ENCODE results near the gene ARHGEF28. TPM values are rescaled to one million over a fixed set of nuclear protein-coding genes. Genes with fewer than 3 reads are reported as not detected.

The ARHGEF28 gene
- total RNA-seq, 1 donor from 2014 or later = 9.3 TPM

- TF ChIP-seq CTCF (IDR thresholded peaks at IDR 0.05) = no peak
- no peak overlapping the region for H3K27ac Mint-ChIP-seq (ENCODE audit: unreplicated experiment)
- peaks cover 5% of the 10 kb centered on the region for H3K9me3 Mint-ChIP-seq (ENCODE audit: low read depth)
- no peaks in the 10 kb centered on the region for H3K27me3 Mint-ChIP-seq (ENCODE audit: low read depth)
- no peak overlapping the region for H3K4me3 Mint-ChIP-seq (ENCODE audit: unreplicated experiment)
- DNase-seq (ENCODE audit: low spot score) = no peak
- H3K4me1 Mint-ChIP-seq (ENCODE audit: low read depth) = peaks cover 28% of the 10 kb centered on the region
- peaks cover 2% of the 10 kb centered on the region for H3K36me3 Mint-ChIP-seq (ENCODE audit: low read depth)
Measured at GRCh38 chr5:73906277-73906676, 280.3 kb downstream of the ARHGEF28 start.

- DNase-seq (ENCODE audit: low spot score) = no peak
- TF ChIP-seq CTCF (IDR thresholded peaks at IDR 0.05) = no peak
- Mint-ChIP-seq H3K27me3 (ENCODE audit: low read depth) (no peaks in the 10 kb centered on the region), H3K27ac (ENCODE audit: unreplicated experiment) (no peak overlapping the region), H3K36me3 (ENCODE audit: low read depth) (peaks cover 2% of the 10 kb centered on the region), H3K4me3 (ENCODE audit: unreplicated experiment) (no peak overlapping the region), H3K9me3 (ENCODE audit: low read depth) (peaks cover 5% of the 10 kb centered on the region), H3K4me1 (ENCODE audit: low read depth) (peaks cover 26% of the 10 kb centered on the region)
Measured at GRCh38 chr5:73907164-73907563, 281.2 kb downstream of the ARHGEF28 start.

- no peak overlapping the region for H3K27ac Mint-ChIP-seq (ENCODE audit: unreplicated experiment)
- no peak for DNase-seq (ENCODE audit: low spot score)
- H3K4me3 Mint-ChIP-seq (ENCODE audit: unreplicated experiment) = no peak overlapping the region
- peaks cover 2% of the 10 kb centered on the region for H3K36me3 Mint-ChIP-seq (ENCODE audit: low read depth)
- H3K4me1 Mint-ChIP-seq (ENCODE audit: low read depth) = peaks cover 24% of the 10 kb centered on the region
- no peak for TF ChIP-seq CTCF (IDR thresholded peaks at IDR 0.05)
- H3K27me3 Mint-ChIP-seq (ENCODE audit: low read depth) = no peaks in the 10 kb centered on the region
- H3K9me3 Mint-ChIP-seq (ENCODE audit: low read depth) = peaks cover 5% of the 10 kb centered on the region
Measured at GRCh38 chr5:73908395-73908794, 282.4 kb downstream of the ARHGEF28 start.

GRCh38 chr5:73908846-73909245 lies 282.9 kb downstream of the ARHGEF28 start:
- Mint-ChIP-seq H3K27ac (ENCODE audit: unreplicated experiment) (no peak overlapping the region), H3K4me3 (ENCODE audit: unreplicated experiment) (no peak overlapping the region), H3K9me3 (ENCODE audit: low read depth) (peaks cover 5% of the 10 kb centered on the region), H3K4me1 (ENCODE audit: low read depth) (peaks cover 24% of the 10 kb centered on the region), H3K27me3 (ENCODE audit: low read depth) (no peaks in the 10 kb centered on the region), H3K36me3 (ENCODE audit: low read depth) (peaks cover 2% of the 10 kb centered on the region)
- no peak for TF ChIP-seq CTCF (IDR thresholded peaks at IDR 0.05)
- no peak for DNase-seq (ENCODE audit: low spot score)

GRCh38 chr5:73909474-73909873 lies 283.5 kb downstream of the ARHGEF28 start:
- Mint-ChIP-seq H3K4me3 (ENCODE audit: unreplicated experiment) (no peak overlapping the region), H3K27me3 (ENCODE audit: low read depth) (no peaks in the 10 kb centered on the region), H3K9me3 (ENCODE audit: low read depth) (peaks cover 5% of the 10 kb centered on the region), H3K4me1 (ENCODE audit: low read depth) (peaks cover 24% of the 10 kb centered on the region), H3K27ac (ENCODE audit: unreplicated experiment) (no peak overlapping the region), H3K36me3 (ENCODE audit: low read depth) (peaks cover 2% of the 10 kb centered on the region)
- TF ChIP-seq CTCF (IDR thresholded peaks at IDR 0.05) = no peak
- DNase-seq (ENCODE audit: low spot score) = no peak

All from chondrocyte (in vitro differentiated cells).